Activated CD4-positive, alpha-beta T cell treated with anti-CD3 and anti-CD28 coated beads, Interleukin-10, Interleukin-2, amounts not matched to agents 100 ng/mL and 50 ng/mL, durations not matched to agents 16 hours and 8 hours (primary cell): ENCODE results near the gene PTGIR.

Source experiments
- DNase-seq: peaks from one replicate; pipeline ENCODE4 v3.0.0-alpha.2; 2020

Gene PTGIR

GRCh38 chr19:46624958-46625661 is at the start of gene PTGIR:
TSS of gene PTGIR (minus strand) at chr19:46625089. CDS start at chr19:46624225, 864 bp downstream.
- DNase-seq: peak; percentile 24

- no peak for DNase-seq
Measured at GRCh38 chr19:46670813-46671212, 45.9 kb upstream of the PTGIR start.

GRCh38 chr19:46668662-46669061 is 43.8 kb upstream of the PTGIR start:
- DNase-seq: no peak

GRCh38 chr19:46665072-46665471 is 40.2 kb upstream of the PTGIR start:
- DNase-seq: no peak

GRCh38 chr19:46661735-46662592 is 37.1 kb upstream of the PTGIR start:
- peak; percentile 78 for DNase-seq

GRCh38 chr19:46661020-46661731 is 36.3 kb upstream of the PTGIR start, which contains the start of gene DACT3:
TSS of gene DACT3 (minus strand) at chr19:46661182. CDS start at chr19:46661064, 118 bp downstream.
- peak; percentile 100 for DNase-seq

GRCh38 chr19:46660551-46661019 is 35.7 kb upstream of the PTGIR start:
- no peak for DNase-seq

- no peak for DNase-seq
Measured at GRCh38 chr19:46660008-46660517, 35.2 kb upstream of the PTGIR start.

- no peak for DNase-seq
Measured at GRCh38 chr19:46659151-46660007, 34.5 kb upstream of the PTGIR start.

GRCh38 chr19:46656541-46656940 is 31.7 kb upstream of the PTGIR start:
- DNase-seq: no peak

GRCh38 chr19:46654621-46655152 is 29.8 kb upstream of the PTGIR start:
- DNase-seq: no peak

- no peak for DNase-seq
Measured at GRCh38 chr19:46650445-46650844, 25.6 kb upstream of the PTGIR start.

- no peak for DNase-seq
Measured at GRCh38 chr19:46648961-46649960, 24.4 kb upstream of the PTGIR start.

GRCh38 chr19:46648060-46648960 is 23.4 kb upstream of the PTGIR start:
- no peak for DNase-seq

- no peak for DNase-seq
Measured at GRCh38 chr19:46646402-46646801, 21.5 kb upstream of the PTGIR start.

- DNase-seq: no peak
Measured at GRCh38 chr19:46644720-46645119, 19.8 kb upstream of the PTGIR start.

GRCh38 chr19:46640656-46641055 is 15.8 kb upstream of the PTGIR start:
- no peak for DNase-seq

- peak; percentile 47 for DNase-seq
Measured at GRCh38 chr19:46639358-46640182, 14.7 kb upstream of the PTGIR start.
